GM19467 (cell line): ENCODE data around the gene ATXN7L1.
"Not testable (repeated sequence)": the region's sequence is repeated elsewhere in the genome, so short reads cannot be mapped to it uniquely, and the experiment has no call there.

Experiments
- ATAC-seq: cut with Tn5 transposase; IDR thresholded peaks from one replicate; pipeline ENCODE4 v1.9.1; 2021; ENCODE audit warnings: mild to moderate bottlenecking, moderate library complexity; ENCODE audit not compliant: unreplicated experiment

ATXN7L1 gene

GRCh38 chr7:105862770-105863169, 13.6 kb downstream of the ATXN7L1 start:
- ATAC-seq = no peak

DNA sequence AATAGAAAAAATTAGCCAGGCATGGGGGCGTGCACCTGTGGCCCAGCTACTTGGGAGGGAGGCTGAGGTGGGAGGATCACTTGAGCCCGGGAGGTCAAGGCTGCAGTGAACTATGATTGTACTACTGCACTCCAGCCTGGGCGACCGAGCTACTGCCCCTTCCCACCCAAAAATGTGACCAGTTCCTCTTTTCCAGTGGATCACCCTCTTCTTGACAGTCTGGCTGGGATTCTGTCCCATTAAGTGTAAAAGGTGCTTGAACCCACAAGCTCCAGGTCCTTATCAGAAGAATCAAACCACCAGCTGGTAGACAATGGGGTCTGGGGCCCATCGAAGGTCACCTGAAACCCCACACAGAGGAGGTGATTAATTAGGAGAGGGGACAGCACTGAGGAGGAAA, 14.1 kb downstream of the ATXN7L1 start:
- ATAC-seq = no peak

GRCh38 chr7:105861224-105861623, 15.2 kb downstream of the ATXN7L1 start:
- no peak for ATAC-seq

GRCh38 chr7:105860793-105861192, 15.6 kb downstream of the ATXN7L1 start:
- no peak for ATAC-seq

GRCh38 chr7:105857009-105857952, 19.1 kb downstream of the ATXN7L1 start:
- no peak for ATAC-seq

DNA sequence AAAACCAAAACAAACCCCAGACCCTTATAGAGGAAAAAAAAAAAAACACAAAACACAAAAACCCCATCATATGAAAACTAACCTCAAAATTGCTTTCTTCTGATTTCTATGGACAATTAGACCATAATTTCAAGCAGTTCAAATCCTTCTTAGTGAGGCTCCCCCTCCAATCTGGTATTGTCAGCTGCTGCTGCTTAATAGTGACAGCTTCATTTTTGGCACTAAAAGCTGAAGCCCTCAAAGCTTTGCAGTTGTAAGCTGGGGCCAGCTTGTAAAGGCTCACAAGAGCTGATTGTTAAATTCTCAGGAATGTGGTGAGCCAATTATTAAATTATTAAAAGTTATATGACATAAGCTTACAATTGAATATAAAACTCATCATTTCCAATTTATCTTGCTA, 21.9 kb downstream of the ATXN7L1 start:
- ATAC-seq = no peak

DNA sequence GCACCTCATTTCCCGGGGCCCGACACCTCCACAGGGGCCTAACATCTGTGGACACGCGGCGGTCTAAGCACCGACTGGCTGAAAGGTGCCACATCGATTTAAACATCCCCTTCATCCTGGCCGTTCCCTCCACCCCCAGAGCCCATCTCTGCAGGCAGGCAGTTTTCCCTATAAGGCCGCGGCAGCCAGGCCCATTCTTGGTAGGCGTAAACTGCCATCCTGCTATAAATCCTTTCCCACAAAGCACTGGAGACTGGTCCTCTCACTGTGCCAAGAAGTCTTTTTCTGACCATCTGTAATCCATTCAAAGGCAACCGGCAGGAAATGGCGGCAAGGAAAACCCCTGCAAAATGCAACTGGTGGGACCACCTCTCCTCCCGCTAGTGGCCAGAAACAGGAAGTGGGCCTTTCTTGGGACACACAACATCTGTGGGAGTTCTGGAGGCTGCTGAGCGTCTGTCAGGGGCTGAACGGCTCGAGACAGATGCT, 22.4 kb downstream of the ATXN7L1 start:
- ATAC-seq = no peak

- no peak for ATAC-seq
These were observed 25.3 kb downstream of the ATXN7L1 start for GRCh38 chr7:105851064-105851463.

DNA sequence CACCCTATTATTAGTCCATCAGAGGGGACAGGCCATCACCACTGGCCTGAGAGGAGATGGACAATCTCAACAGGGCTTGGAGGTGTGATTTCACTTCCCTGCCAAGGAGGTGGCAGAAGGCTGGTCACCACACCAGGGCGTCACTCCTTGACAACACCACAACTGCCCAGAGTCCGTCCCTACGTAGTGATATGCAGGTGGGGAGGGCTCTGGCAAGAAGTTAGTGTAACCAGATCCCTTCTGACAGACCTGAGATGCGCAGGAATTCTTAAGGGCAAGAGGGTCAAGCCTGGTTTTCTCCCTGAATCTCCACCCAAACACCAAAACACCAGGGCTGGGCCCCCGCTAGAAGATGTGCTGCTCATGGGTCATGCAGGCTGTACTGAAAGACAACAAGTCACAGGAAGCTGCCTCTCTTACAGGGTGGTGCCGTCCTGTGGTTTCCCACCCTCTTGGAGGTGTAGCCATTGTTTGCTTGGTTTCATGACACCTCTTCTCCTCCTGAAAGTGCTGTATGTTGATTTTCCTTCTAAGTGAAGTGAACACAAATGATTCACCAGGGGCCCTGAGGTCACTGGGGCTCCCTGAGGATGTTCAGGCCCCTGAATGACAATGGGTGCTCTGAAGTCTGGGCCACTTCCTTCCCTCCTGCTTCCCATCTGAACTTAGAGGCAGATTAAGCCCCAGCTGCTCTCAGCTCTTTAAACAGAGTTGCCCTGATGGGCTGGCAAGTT, 27.1 kb downstream of the ATXN7L1 start:
- ATAC-seq = no peak

- ATAC-seq = no peak
These were observed 30.0 kb downstream of the ATXN7L1 start for GRCh38 chr7:105846404-105846803.

GRCh38 chr7:105844681-105845080, 31.7 kb downstream of the ATXN7L1 start:
- ATAC-seq = not testable (repeated sequence)

GRCh38 chr7:105841866-105842265, 34.5 kb downstream of the ATXN7L1 start:
- ATAC-seq = no peak

GRCh38 chr7:105840981-105841749, 35.2 kb downstream of the ATXN7L1 start:
- no peak for ATAC-seq

DNA sequence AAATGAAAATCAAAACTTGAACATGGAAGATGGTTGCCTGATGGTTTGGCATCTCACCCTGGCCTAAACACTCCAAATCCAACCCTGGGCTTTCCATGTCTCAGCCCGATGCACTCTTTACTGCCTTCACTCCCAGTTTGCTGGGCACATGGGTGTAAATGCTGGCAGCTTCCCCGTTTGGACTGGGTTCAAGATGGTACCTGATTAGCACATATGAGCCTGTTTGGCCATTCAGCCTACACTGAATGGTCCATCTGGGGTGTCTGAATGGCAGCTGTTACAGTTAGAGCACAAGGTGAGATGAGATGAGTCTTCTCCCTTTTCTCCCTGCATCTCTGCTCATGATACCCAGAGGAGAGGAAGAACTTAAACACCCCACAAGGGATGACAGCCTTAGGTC, 37.1 kb downstream of the ATXN7L1 start:
- ATAC-seq = no peak

DNA sequence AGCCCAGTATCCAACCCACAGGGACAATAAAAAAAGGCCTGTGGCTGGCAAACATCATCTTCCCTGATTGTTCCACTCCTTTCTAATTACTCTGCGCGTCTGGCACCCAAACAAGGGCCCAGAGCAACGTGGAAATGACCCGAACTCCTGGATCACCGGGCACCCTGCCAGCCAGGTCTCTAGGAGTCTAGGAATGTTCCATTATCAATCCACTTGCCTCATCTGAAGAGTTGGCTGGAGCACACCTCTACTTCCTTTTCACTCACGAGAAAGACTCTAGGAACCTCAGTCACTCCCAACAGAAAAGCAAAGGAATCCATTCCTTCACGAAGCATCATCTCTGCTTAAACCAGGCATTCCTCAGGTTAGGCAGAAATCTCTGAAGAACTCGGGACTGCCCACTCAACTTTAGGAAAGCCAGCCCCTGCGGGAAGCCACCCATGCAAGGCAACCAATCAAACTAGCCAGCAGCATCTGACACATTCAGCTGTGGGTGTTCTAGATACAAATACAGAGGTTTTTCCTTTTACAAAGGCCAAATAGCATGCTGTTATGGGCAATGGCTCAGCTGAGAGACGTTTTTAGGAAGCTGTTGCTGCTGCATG, 37.7 kb downstream of the ATXN7L1 start:
- ATAC-seq = no peak

DNA sequence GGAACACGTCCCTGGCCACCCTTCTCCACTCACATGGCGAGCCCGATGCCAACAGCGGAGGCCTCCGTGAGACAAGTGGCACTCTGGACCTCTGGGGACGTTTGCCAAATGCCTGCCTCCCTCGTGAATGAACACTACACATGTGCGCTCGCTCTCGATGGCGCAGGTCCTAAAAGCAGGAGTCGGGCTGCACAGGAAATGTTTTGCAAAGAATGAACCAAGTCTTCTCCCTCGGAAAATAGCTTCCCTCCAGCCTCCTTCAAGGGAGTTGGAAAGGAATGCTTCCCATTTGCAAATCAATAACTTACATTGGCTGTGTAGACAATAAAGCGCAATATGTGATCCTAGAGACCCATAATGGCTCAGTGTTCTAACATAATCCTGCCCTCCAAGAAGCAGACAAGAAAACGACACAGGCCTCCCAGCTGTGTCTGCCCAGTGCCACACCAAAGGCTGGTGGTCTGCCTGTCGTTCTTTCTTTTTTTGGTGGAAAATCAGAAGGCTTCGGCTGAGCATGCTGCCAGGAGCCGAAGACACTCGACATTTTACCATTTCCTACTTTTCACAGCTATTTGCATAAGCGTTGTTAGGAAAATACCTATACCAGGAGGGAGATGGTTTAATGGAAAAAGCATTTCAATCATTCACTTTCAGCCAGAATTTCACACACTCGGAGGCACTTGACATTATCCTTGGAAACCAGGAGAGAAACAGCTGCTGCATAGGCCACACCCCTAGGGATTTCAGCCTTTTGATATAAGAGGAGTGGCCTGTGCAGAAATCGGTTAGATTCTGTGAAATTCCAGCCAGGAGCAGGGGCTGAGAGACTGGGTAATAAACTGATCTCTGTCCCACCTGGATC, 38.4 kb downstream of the ATXN7L1 start:
- no peak for ATAC-seq

DNA sequence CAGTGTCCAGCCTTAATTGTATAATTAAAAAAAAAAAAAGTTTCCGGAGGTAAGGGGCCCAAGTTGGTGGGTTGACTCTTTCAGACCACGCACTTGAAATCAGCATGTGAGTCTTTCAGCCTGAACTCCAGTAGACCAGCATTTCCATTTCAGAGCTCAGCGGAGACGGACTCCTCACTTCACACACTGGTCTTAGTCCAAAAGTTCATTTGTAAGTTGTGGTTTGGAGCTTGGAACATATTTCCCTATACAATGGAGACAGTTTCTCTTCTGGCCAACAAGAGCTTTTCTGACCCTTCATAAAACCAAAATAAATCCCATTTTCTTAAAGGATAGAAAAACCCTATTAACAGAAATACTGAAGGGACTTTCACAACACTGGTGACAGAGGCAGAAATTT, 41.0 kb downstream of the ATXN7L1 start:
- ATAC-seq = no peak

- ATAC-seq = no peak
These were observed 44.4 kb downstream of the ATXN7L1 start for GRCh38 chr7:105831824-105832535.

DNA sequence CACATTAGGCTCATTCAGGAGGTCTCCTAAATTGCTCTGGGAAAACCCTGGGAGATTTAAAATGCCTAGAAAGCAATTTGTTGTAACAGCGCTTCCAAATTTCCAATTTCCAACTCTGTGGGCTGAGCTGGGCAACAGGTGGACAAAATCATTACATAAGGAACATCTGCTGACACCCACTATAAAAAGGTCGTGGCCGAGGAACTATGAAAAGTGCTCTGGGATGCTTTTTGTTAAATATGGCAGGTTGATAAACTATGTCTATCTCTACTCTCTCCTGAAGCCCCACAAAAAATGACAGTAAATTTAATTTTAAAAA, 45.1 kb downstream of the ATXN7L1 start:
- no peak for ATAC-seq
